Measurements from ENCODE around the gene URB1.

DNA sequence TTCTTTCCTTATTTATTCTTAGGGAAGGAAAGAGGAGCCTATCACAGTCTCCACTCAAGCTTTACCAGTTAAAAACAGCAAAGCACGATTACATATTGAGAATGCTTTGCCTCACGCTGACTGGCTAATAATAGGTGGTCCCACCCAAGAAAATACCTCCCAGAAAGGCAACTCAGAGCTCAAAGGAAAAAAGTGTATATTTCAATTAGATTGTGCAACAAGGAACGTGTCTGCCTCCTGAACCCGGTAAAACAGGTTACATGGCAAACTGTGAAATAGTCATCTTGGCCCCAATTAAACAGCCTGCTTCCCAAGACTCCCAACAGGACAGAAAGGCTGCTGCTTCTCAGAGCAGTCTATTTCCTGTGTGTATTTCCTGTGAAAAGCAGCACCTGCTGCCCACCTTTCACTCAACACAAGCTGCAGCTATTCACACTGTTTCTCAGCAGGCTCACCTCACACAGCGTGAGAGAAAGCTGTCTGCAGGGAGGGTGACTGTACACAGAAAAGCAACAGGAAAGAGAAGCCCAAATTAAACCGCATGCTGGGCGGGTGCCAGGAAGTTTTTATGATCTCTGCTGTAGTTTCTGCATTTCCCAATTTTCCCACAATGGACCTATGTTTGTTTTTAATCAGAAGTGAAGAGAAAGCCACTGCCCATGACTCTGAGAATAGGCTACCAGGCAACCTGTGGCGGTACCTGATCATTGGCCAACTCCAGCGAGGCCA is 44.0 kb downstream of the URB1 start:
- TF ChIP-seq, protein P1, sequence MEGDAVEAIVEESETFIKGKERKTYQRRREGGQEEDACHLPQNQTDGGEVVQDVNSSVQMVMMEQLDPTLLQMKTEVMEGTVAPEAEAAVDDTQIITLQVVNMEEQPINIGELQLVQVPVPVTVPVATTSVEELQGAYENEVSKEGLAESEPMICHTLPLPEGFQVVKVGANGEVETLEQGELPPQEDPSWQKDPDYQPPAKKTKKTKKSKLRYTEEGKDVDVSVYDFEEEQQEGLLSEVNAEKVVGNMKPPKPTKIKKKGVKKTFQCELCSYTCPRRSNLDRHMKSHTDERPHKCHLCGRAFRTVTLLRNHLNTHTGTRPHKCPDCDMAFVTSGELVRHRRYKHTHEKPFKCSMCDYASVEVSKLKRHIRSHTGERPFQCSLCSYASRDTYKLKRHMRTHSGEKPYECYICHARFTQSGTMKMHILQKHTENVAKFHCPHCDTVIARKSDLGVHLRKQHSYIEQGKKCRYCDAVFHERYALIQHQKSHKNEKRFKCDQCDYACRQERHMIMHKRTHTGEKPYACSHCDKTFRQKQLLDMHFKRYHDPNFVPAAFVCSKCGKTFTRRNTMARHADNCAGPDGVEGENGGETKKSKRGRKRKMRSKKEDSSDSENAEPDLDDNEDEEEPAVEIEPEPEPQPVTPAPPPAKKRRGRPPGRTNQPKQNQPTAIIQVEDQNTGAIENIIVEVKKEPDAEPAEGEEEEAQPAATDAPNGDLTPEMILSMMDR (IDR thresholded peaks at IDR 0.05) = no peak
- TF ChIP-seq EP300 (IDR thresholded peaks at IDR 0.05; ENCODE audit: low read depth) = no peak
- TF ChIP-seq POLR2A (IDR thresholded peaks at IDR 0.05) = no peak

All from transverse colon (tissue), 3 donors.